GM21381 (cell line): ENCODE measurements around the gene CHGA.

Source experiments
- ATAC-seq: cut with Tn5 transposase; IDR thresholded peaks from one replicate; pipeline ENCODE4 v1.9.1; 2021; ENCODE audit warnings: mild to moderate bottlenecking, moderate library complexity; ENCODE audit not compliant: unreplicated experiment

Gene CHGA

DNA sequence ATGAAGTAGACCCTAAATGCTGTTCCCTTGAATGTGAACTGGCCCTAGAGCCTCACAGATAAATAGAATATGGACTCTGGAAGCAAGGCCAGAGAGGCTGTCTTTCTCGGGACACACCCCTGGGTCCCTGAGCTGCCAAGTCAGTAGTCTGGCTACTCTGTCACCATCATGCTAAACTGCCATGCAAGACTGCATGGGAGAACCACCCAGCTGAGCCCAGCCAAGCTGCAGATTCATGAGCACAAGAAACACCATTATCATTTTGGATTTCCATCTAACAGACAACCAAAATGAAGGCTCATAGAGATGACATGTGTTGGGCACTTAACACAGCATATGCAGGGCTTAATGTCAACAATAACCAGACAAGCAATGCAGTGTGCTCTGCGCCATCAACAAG lies 53.3 kb downstream of the CHGA start:
- ATAC-seq: no peak

DNA sequence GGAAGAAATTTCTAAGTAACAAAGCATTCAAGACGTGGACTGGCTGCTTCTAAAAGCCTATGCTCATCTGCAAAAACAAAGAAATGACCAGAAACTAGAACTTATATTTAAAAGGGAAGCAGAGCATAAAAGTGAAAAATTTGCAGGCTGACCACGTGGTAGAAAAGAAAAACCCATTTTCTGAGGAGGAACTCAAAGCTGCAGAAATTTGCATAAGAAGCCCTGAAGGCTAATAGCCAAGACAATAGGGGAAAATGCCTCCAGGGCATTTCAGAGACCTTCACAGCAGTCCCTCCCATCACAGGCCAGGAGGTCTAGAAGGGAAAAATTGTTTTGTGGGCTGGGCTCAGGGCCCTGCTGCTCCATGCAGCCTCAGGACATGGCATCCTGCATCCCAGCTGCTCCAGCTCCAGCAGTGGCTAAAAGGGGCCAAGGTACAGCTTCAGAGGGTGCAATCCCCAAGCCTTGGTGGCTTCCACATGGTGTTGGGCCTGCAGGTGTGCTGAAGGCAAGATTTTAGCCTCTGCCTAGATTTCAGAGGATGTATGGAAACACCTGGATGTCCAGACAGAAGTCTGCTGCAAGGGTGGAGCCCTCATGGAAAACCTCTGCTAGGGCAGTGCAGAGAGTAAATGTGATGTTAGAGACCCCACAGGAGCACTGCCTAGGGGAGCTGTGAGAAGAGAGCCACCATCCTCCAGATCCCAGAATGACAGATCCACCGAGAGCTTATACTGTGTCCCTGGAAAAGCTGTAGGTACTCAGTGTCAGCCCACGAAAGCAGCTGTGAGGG lies 55.5 kb downstream of the CHGA start:
- ATAC-seq: no peak

DNA sequence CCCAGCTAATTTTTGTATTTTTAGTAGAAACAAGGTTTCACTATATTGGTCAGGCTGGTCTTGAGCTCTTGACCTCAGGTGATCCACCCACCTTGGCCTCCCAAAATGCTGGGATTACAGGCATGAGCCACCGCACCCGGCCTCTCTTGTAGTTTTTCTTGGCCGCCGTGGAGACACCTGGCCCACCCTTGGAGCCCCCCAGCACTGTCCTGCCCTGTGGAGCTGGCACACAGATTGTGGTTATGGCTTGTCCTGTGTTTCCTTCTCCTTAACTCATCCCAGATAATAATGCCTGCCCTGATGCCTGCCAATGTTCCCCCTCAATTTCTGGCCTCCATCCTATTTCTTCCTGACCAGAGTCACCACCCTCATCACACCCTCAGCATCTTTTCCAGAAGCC lies 57.9 kb downstream of the CHGA start:
- ATAC-seq: no peak

DNA sequence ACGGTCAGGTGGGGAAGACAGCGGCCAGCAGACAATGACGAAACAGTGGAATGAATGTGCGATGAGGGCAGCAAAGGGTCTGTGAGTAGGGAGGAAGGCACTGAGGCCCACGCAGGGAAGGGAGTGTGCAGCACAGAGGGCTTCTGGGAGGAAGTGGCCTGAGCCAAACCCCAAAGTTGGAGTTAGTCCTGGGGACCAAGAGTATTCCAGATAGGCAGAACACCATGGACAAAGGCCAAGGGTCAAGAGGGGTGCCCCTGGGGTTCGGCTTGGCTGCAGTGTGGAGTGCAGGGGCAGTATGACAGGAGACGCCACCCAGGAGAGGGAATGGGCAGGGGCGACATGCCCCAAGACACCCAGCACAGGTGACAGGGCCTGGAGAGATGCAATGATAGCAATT lies 58.8 kb downstream of the CHGA start:
- ATAC-seq: no peak

DNA sequence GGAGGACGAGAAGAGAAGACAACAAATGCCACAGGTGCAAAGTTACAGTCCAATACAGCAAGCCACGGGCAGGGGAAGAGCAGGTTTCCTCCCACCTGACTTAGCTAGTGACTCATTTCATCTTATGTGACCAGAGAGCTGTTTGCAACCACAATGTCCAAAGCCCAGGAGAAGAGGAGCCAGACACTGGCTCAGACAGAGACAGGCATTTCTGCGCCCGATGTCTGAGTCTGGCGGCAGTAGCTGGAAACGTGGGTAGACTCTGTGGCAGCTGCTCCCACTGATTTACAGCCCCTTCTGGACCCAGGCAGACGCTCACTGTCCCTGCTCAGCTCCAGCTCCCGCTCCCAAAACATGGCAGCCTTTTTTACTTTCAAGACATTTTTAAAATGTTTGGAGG lies 60.0 kb downstream of the CHGA start:
- no peak for ATAC-seq

DNA sequence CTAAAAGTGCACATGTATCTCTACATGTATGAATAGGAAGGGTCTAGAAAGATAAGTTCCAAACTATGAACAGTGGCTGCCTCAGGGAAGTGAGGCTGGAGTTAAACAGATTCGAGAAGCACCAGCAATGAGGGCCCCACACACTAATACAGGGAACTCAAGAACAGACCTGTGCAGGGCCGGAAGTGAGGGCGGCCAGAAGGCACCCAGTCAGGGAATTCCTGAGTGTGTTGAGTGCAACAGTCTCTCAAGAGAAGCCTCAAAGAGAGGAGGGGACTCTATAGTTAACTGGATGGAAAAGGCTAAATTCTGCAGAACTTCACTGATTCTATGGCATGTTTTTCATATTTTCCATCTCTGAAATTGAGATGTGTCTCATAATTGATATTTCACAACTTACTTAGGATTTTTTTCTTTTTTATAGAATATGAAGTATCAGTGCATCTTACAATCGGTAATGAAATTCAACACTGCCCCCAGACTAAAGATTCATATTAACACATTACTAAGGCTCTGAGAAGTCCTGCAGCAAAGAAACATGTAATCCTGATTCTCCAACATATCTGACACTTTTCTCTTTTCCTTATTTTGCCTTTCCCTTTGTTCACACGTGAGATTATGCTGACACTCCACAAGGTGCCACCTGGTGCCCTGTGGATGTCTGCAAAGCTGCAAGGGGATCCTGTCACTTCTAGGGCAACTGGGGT lies 61.3 kb downstream of the CHGA start:
- ATAC-seq: no peak
